Naive thymus-derived CD4-positive, alpha-beta T cell (primary cell): Measurements from ENCODE around the gene MYADM. TPM values are rescaled to one million over a fixed set of nuclear protein-coding genes. Genes with fewer than 3 reads are reported as not detected.

Experiments used
- ATAC-seq: fragments of 150-1000 bp; cut with Tn5 transposase; 2 replicates; pipeline ENCODE4 v1.10.0; 2021; ENCODE audit warnings: mild to moderate bottlenecking, moderate library complexity
- CTCF ChIA-PET: fragments of 350-600 bp; sonication (Branson Sonifier 250); formaldehyde crosslinking; loops from one replicate; lab custom pipeline; 2021; ENCODE audit warnings: antibody characterized with exemption; lab: Charles Lee
- POLR2A ChIA-PET: fragments of 350-600 bp; sonication (Branson Sonifier 250); formaldehyde crosslinking; loops from one replicate; lab custom pipeline; 2021; ENCODE audit warnings: antibody characterized with exemption, inconsistent platforms; lab: Charles Lee
- DNase-seq, 9 donors: peaks; one replicate each; pipeline versions ENCODE4 v3.0.0 to v3.0.0-alpha.2; 2020 to 2022; ENCODE audit warnings: mixed read lengths in 1 of 9
- H3K27ac ChIP-seq: one replicate; pipeline ENCODE4 v1.7.0; 2013; ENCODE audit warnings: mild to moderate bottlenecking, low read depth, low read length, moderate library complexity
- H3K27me3 ChIP-seq, 2 donors: one replicate each; pipeline ENCODE4 v1.7.0; 2013; ENCODE audit warnings: low read length in 2 of 2, mild to moderate bottlenecking in 2 of 2, moderate library complexity in 2 of 2; ENCODE audit not compliant: control insufficient read depth in 2 of 2, insufficient read depth in 2 of 2
- H3K36me3 ChIP-seq, 3 experiments: 1 replicate in 2 of 3; 2 replicates in 1 of 3; pipeline ENCODE4 v1.7.0; 2013; ENCODE audit warnings: low read length in 3 of 3, mild to moderate bottlenecking in 3 of 3, moderate library complexity in 1 of 3; ENCODE audit not compliant: insufficient read depth in 3 of 3, control insufficient read depth in 2 of 3
- H3K4me1 ChIP-seq, 2 donors: one replicate each; pipeline ENCODE4 v1.7.0; 2013; ENCODE audit warnings: low read length in 2 of 2, mild to moderate bottlenecking in 2 of 2, moderate library complexity in 1 of 2; ENCODE audit not compliant: control insufficient read depth in 2 of 2, insufficient read depth in 2 of 2
- H3K4me3 ChIP-seq: 2 replicates; pipeline ENCODE4 v1.7.0; 2013; ENCODE audit warnings: mild to moderate bottlenecking, low read length
- H3K9me3 ChIP-seq, 3 experiments: 1 replicate in 2 of 3; 2 replicates in 1 of 3; pipeline ENCODE4 v1.7.0; 2013; ENCODE audit warnings: low read length in 3 of 3; ENCODE audit not compliant: control insufficient read depth in 2 of 3
- H3K27ac Mint-ChIP-seq, 9 donors: one replicate each; pipeline ENCODE4 v1.8.0; 2020 to 2022; ENCODE audit warnings: mixed read lengths in 9 of 9, mild to moderate bottlenecking in 8 of 9, moderate library complexity in 5 of 9, inconsistent platforms in 2 of 9
- H3K27me3 Mint-ChIP-seq, 5 donors: one replicate each; pipeline ENCODE4 v1.8.0; 2021 to 2022; ENCODE audit warnings: mixed read lengths in 5 of 5, mild to moderate bottlenecking in 1 of 5
- H3K36me3 Mint-ChIP-seq, 5 donors: one replicate each; pipeline ENCODE4 v1.8.0; 2020 to 2022; ENCODE audit warnings: mixed read lengths in 5 of 5, mild to moderate bottlenecking in 3 of 5, inconsistent platforms in 1 of 5
- H3K4me1 Mint-ChIP-seq, 7 donors: one replicate each; pipeline ENCODE4 v1.8.0; 2020 to 2022; ENCODE audit warnings: mixed read lengths in 7 of 7, mild to moderate bottlenecking in 3 of 7, inconsistent platforms in 1 of 7
- H3K4me3 Mint-ChIP-seq, 10 donors: one replicate each; pipeline ENCODE4 v1.8.0; 2020 to 2022; ENCODE audit warnings: mild to moderate bottlenecking in 10 of 10, mixed read lengths in 10 of 10, moderate library complexity in 6 of 10, inconsistent platforms in 2 of 10
- H3K9me3 Mint-ChIP-seq, 11 donors: one replicate each; pipeline ENCODE4 v1.8.0; 2020 to 2022; ENCODE audit warnings: mixed read lengths in 11 of 11, mild to moderate bottlenecking in 4 of 11, inconsistent platforms in 1 of 11, moderate library complexity in 1 of 11
- intact Hi-C, 2 donors: fragments of 100-400 bp; cut with micrococcal nuclease; formaldehyde crosslinking; loops; one replicate each; pipeline ENCODE4 v1.15.1; 2023
- polyA plus RNA-seq, 2 donors: library from polyadenylated mRNA; unstranded; fragments of 300-500 nt; fragmentation: Illumina TruSeq; gene quantifications; one replicate each; pipeline ENCODE4 v1.2.3, GENCODE V29; 2021
- total RNA-seq, 6 experiments: library from RNA in 5 of 6; stranded (reverse) in 5 of 6; gene quantifications; 1 replicate in 5 of 6; 2 replicates in 1 of 6; pipeline ENCODE4 v1.2.3 and lab custom pipeline; 2021 to 2026

The MYADM gene
- total and polyA plus RNA-seq, 7 experiments from 2014 or later: 51.5 to 524 (median 61.3) TPM

DNA sequence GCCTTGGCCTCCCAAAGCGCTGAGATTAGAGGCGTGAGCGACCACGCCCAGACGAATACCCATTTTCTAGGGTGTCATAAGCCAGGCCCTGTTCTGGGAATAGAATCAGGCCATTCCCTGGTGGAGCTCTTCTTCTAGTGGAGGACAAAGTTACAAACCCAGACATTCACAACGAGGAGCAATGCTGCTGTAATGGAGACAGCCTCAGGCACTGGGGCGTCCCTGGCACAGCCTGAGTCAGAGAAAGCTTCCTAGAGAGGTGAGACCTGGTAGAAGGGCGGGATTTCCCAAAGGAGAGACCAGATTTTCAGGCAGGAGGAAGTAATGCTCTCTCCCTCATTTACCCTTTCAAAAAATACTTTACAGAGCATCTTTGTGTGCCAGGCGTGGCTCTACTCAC is 27.0 kb downstream of the MYADM start:
- H3K4me3 ChIP-seq: no peak overlapping the region
- peaks cover 0 to 5% (median 0%) of the 10 kb centered on the region in 3 experiments for H3K9me3 ChIP-seq
- Mint-ChIP-seq H3K27me3 (peaks cover 20 to 78% (median 66%) of the 10 kb centered on the region in 5 donors), H3K4me3 (no peak overlapping the region), H3K9me3 (peaks cover 0 to 8% (median 1%) of the 10 kb centered on the region in 11 donors), H3K4me1 (peaks cover 4 to 26% (median 11%) of the 10 kb centered on the region in 7 donors), H3K36me3 (peaks cover 0 to 7% (median 0%) of the 10 kb centered on the region in 5 donors), H3K27ac (no peak overlapping the region)
- DNase-seq (no peak), ATAC-seq (no peak)
- no peaks in the 10 kb centered on the region for H3K36me3 ChIP-seq
- no peak overlapping the region for H3K27ac ChIP-seq
- intact Hi-C loops: no loop called here
- POLR2A ChIA-PET: no interaction called here
- CTCF ChIA-PET: no interaction called here
- H3K4me1 ChIP-seq: no peaks in the 10 kb centered on the region
- H3K27me3 ChIP-seq: peaks cover 0 to 10% of the 10 kb centered on the region in 2 donors

- Mint-ChIP-seq H3K27ac (no peak overlapping the region), H3K4me3 (no peak overlapping the region), H3K27me3 (peaks cover 17 to 84% (median 62%) of the 10 kb centered on the region in 5 donors), H3K4me1 (peaks cover 0 to 16% (median 6%) of the 10 kb centered on the region in 7 donors), H3K9me3 (peaks cover 0 to 8% (median 1%) of the 10 kb centered on the region in 11 donors), H3K36me3 (peaks cover 0 to 7% (median 0%) of the 10 kb centered on the region in 5 donors)
- no peak overlapping the region for H3K4me3 ChIP-seq
- intact Hi-C loops: no loop called here
- ChIA-PET CTCF (no interaction called here), POLR2A (no interaction called here)
- H3K36me3 ChIP-seq: no peaks in the 10 kb centered on the region
- H3K9me3 ChIP-seq: peaks cover 0 to 5% (median 0%) of the 10 kb centered on the region in 3 experiments
- DNase-seq (no peak), ATAC-seq (no peak)
- no peak overlapping the region for H3K27ac ChIP-seq
- no peaks in the 10 kb centered on the region for H3K4me1 ChIP-seq
- H3K27me3 ChIP-seq: peaks cover 0 to 8% of the 10 kb centered on the region in 2 donors
Measured at GRCh38 chr19:53896682-53897081, 29.0 kb downstream of the MYADM start.

GRCh38 chr19:53897459-53897858 is 29.8 kb downstream of the MYADM start:
- CTCF ChIA-PET: no interaction called here
- Mint-ChIP-seq H3K9me3 (peaks cover 0 to 10% (median 1%) of the 10 kb centered on the region in 11 donors), H3K4me3 (no peak overlapping the region), H3K27ac (no peak overlapping the region), H3K4me1 (peaks cover 0 to 13% (median 6%) of the 10 kb centered on the region in 7 donors), H3K36me3 (peaks cover 0 to 3% (median 0%) of the 10 kb centered on the region in 5 donors), H3K27me3 (peaks cover 16 to 84% (median 56%) of the 10 kb centered on the region in 5 donors)
- POLR2A ChIA-PET: no interaction called here
- Histone ChIP-seq H3K9me3 (peaks cover 0 to 5% (median 0%) of the 10 kb centered on the region in 3 experiments), H3K27me3 (peaks cover 0 to 7% of the 10 kb centered on the region in 2 donors), H3K27ac (no peak overlapping the region), H3K4me1 (no peaks in the 10 kb centered on the region), H3K36me3 (no peaks in the 10 kb centered on the region), H3K4me3 (no peak overlapping the region)
- no peak for ATAC-seq
- no peak for DNase-seq
- intact Hi-C loops: no loop called here

- no peaks in the 10 kb centered on the region for H3K4me1 ChIP-seq
- no peak for ATAC-seq
- peaks cover 0 to 14% (median 6%) of the 10 kb centered on the region in 7 donors for H3K4me1 Mint-ChIP-seq
- H3K4me3 ChIP-seq: no peak overlapping the region
- no peak for DNase-seq
- H3K27ac ChIP-seq: no peak overlapping the region
- peaks cover 16 to 86% (median 55%) of the 10 kb centered on the region in 5 donors for H3K27me3 Mint-ChIP-seq
- peaks cover 0 to 7% of the 10 kb centered on the region in 2 donors for H3K27me3 ChIP-seq
- H3K27ac Mint-ChIP-seq: no peak overlapping the region
- no peak overlapping the region for H3K4me3 Mint-ChIP-seq
- peaks cover 0 to 3% (median 0%) of the 10 kb centered on the region in 5 donors for H3K36me3 Mint-ChIP-seq
- peaks cover 0 to 13% (median 3%) of the 10 kb centered on the region in 11 donors for H3K9me3 Mint-ChIP-seq
- H3K36me3 ChIP-seq: no peaks in the 10 kb centered on the region
- intact Hi-C loops: no loop called here
- ChIA-PET CTCF (interaction anchor here (0.6 kb wide), 1 partner anchor 384 kb away, joined by 3 read pairs; no protein-coding TSS in a partner anchor), POLR2A (no interaction called here)
- H3K9me3 ChIP-seq: peaks cover 0 to 5% (median 0%) of the 10 kb centered on the region in 3 experiments
Measured at GRCh38 chr19:53898166-53898565, 30.5 kb downstream of the MYADM start.

GRCh38 chr19:53898636-53899341 is 31.1 kb downstream of the MYADM start:
- H3K4me3 ChIP-seq: no peak overlapping the region
- H3K27me3 Mint-ChIP-seq: peaks cover 16 to 87% (median 55%) of the 10 kb centered on the region in 5 donors
- H3K36me3 Mint-ChIP-seq: peaks cover 0 to 3% (median 0%) of the 10 kb centered on the region in 5 donors
- ATAC-seq (no peak), DNase-seq (no peak)
- H3K9me3 Mint-ChIP-seq: peaks cover 0 to 15% (median 3%) of the 10 kb centered on the region in 11 donors
- H3K27ac Mint-ChIP-seq: peak overlapping the region in 1 of 9 donors; percentile 5
- H3K9me3 ChIP-seq: peaks cover 0 to 5% (median 0%) of the 10 kb centered on the region in 3 experiments
- H3K4me1 ChIP-seq: no peaks in the 10 kb centered on the region
- H3K4me1 Mint-ChIP-seq: peaks cover 0 to 14% (median 6%) of the 10 kb centered on the region in 7 donors
- CTCF ChIA-PET: no interaction called here
- POLR2A ChIA-PET: no interaction called here
- H3K27me3 ChIP-seq: peaks cover 0 to 7% of the 10 kb centered on the region in 2 donors
- intact Hi-C loops: no loop called here
- H3K36me3 ChIP-seq: no peaks in the 10 kb centered on the region
- H3K4me3 Mint-ChIP-seq: no peak overlapping the region
- no peak overlapping the region for H3K27ac ChIP-seq

DNA sequence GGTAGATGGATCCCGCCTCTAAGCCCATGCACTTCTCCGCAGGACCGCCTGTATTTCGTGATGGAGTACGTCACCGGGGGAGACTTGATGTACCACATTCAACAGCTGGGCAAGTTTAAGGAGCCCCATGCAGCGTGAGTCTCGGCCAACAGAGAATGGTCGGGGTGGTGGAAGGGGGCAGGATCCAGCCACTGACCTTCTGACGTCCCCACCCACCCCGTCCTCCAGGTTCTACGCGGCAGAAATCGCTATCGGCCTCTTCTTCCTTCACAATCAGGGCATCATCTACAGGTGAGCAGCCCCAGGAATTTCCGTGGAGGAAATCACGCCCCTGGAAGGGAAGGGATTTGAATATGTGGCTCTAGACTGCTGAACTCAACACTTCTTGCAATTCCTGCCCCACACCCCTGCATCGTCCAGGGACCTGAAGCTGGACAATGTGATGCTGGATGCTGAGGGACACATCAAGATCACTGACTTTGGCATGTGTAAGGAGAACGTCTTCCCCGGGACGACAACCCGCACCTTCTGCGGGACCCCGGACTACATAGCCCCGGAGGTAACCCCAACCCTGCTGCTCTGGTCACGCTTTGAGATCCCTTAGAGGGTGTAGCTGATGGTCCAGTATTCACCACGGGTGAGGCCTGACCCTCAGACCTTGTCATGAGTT is 32.6 kb downstream of the MYADM start:
- ChIA-PET POLR2A (no interaction called here), CTCF (interaction anchor here (0.6 kb wide), 1 partner anchor 16 kb away, joined by 3 read pairs; no protein-coding TSS in a partner anchor)
- no peak overlapping the region for H3K27ac ChIP-seq
- peaks cover 0 to 17% (median 6%) of the 10 kb centered on the region in 7 donors for H3K4me1 Mint-ChIP-seq
- no peak for DNase-seq
- no peak overlapping the region for H3K4me3 Mint-ChIP-seq
- H3K36me3 Mint-ChIP-seq: peaks cover 0 to 3% (median 0%) of the 10 kb centered on the region in 5 donors
- intact Hi-C loops: loop anchor here in 1 of 2 donors (10.0 kb wide), 1 partner anchor 74 kb away; no protein-coding TSS in a partner anchor
- peaks cover 0 to 15% (median 3%) of the 10 kb centered on the region in 11 donors for H3K9me3 Mint-ChIP-seq
- H3K27me3 Mint-ChIP-seq: peaks cover 22 to 88% (median 58%) of the 10 kb centered on the region in 5 donors
- no peaks in the 10 kb centered on the region for H3K36me3 ChIP-seq
- ATAC-seq: no peak
- no peak overlapping the region for H3K27ac Mint-ChIP-seq
- no peaks in the 10 kb centered on the region for H3K4me1 ChIP-seq
- peaks cover 0 to 5% (median 0%) of the 10 kb centered on the region in 3 experiments for H3K9me3 ChIP-seq
- peaks cover 0 to 9% of the 10 kb centered on the region in 2 donors for H3K27me3 ChIP-seq
- no peak overlapping the region for H3K4me3 ChIP-seq
